D721Med (cell line): ENCODE measurements around the gene IRGC.

Experiments used
- DNase-seq: peaks from one replicate; pipeline ENCODE4 v3.0.0; 2011; ENCODE audit warnings: low spot score; ENCODE audit not compliant: insufficient read length
- FAIRE-seq: peaks from 2 replicates; lab custom pipeline; 2011; peaks lifted over from hg19 to GRCh38; lab: Jason Lieb, UNC
- TF ChIP-seq, protein P1 (sequence below): IDR thresholded peaks from 2 replicates; pipeline ENCODE4 v1.5.1; 2012; ENCODE audit warnings: mild to moderate bottlenecking, control low read depth; ENCODE audit not compliant: insufficient read depth; ENCODE audit errors: missing control alignments

The IRGC gene

DNA sequence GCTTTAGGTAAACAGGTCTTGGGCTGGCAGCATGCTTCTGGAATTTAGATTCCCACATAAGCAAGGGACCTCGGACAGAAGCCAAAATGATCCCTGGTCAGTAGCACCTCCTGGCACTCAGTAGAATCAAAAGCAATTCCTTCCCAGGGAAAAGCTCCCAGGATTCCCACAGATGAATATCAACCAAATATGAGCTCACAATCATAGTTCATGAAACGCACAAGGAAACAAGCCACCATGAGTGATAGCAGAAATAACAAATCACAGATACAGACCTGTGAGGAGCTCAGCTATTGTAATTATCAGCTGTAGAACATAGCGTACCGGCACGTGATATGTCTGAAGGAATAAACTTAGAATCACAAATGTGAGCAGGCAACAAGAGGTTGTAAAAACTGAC is 24.1 kb upstream of the IRGC start:
- FAIRE-seq (no peak), DNase-seq (no peak)
- TF ChIP-seq, protein P1, sequence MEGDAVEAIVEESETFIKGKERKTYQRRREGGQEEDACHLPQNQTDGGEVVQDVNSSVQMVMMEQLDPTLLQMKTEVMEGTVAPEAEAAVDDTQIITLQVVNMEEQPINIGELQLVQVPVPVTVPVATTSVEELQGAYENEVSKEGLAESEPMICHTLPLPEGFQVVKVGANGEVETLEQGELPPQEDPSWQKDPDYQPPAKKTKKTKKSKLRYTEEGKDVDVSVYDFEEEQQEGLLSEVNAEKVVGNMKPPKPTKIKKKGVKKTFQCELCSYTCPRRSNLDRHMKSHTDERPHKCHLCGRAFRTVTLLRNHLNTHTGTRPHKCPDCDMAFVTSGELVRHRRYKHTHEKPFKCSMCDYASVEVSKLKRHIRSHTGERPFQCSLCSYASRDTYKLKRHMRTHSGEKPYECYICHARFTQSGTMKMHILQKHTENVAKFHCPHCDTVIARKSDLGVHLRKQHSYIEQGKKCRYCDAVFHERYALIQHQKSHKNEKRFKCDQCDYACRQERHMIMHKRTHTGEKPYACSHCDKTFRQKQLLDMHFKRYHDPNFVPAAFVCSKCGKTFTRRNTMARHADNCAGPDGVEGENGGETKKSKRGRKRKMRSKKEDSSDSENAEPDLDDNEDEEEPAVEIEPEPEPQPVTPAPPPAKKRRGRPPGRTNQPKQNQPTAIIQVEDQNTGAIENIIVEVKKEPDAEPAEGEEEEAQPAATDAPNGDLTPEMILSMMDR: no peak

DNA sequence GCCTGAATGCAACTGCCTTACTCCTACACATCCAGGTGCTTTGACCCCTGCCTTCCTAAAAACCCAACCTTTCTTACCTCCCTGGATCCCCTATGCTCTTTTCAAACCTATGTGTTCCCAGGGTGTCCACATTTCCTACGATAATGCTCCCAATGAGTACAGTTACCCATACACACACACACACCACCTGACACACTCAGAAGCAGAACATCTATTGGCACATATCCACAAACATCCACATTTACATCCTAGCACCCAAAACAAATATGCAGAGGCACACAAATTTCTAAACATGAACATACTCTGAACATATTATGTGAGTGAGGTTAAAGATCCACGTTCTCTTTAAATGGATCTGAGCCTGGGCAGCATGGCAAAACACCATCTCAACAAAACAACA is 23.5 kb upstream of the IRGC start:
- DNase-seq: no peak
- TF ChIP-seq, protein P1: no peak
- FAIRE-seq: no peak

DNA sequence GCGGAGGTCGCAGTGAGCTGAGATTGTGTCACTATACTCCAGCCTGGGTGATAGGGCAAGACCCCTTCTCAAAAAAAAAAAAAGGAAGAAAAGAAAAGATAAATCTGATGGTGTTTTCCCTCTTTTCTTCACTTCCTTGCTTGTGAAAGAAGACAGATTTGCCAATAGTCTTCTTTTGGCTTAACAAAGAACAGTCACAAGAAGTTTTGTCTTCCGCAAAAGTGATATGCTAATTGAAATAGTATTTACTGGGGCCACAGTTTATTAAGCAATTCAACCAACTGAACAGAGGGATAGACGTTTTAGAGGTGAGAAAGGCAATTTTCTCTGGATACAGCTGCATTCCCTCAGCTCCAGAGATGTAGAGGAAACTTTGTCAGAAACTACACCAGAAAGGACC is 23.0 kb upstream of the IRGC start:
- TF ChIP-seq, protein P1: no peak
- no peak for DNase-seq
- no peak for FAIRE-seq

DNA sequence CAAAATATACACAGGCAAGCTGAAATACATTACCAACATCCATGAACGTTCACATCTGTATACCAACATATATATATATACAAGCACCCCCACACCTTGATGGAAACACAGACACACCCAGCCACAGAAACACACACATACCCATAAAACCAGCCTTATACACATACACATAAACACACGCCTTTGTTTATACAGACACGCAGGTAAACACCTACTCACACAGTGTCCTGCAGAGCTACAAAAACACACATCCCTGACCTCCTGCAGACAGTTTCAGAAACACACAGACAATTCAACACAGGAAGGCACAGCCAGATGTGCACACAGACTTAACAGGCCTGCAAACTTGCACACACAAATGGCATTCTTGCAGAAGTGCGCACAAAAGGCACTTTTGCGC is 21.3 kb upstream of the IRGC start:
- TF ChIP-seq, protein P1: no peak
- DNase-seq (no peak), FAIRE-seq (no peak)

DNA sequence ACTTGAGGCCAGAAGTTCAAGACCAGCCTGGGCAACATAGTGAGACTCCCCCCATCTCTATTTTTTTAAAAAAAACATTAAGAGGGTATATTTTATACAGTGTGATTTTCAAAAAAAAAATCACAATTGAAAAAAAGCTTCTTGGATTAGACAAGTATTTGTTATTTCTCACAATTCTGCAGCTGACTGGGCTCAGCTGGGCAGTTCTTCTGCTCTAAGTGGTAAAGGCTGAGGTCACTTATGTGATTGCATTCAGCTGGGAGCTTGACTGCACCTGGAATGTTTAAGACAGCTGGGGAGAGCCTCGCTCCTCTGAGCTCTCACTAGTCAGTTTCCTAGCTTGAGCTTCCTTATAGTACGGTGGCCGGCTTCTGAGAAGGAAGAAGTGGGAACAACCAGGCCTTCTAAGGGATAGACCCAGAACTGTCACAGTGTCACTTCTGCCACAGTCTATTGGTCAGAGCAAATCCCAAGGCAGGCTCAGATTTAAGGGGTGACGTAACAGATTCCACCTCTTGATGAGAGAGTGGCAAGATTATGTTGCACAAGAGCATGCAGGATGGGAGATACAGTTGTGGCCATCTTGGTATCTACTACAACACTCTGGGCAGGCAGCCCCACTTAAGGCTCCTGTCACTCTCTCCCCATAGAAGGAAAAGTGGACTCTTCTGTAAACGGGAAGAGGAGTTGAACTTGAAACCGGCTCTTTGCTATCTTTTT is 19.7 kb upstream of the IRGC start:
- TF ChIP-seq, protein P1: no peak
- no peak for FAIRE-seq
- DNase-seq: no peak

DNA sequence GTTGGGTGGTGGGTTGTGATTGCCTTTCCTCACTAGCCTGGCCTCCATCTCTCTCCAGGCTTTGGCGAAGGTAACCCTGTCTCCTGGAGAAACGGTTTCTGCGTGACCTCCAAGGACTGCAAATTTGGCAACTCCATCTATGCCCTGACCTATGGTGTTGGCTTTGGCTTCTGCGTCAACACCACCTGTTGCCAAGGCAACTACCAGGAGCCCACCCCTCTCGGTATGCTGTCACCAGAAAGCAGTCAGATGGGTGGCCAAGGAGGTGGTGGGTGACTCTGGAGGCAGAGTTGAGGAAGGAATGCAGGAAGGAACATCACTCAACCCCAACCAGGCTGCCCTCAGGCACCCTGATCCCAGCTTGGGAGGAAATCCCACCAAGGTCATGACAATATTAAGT is 18.6 kb upstream of the IRGC start:
- DNase-seq (no peak), FAIRE-seq (no peak)
- TF ChIP-seq, protein P1: no peak
